ENCODE data around the gene ADAM19.

ADAM19 gene

GRCh38 chr5:157477814-157478494 is 97.6 kb downstream of the ADAM19 start:
- DNase-seq (ENCODE audit: insufficient read length): no peak
- FAIRE-seq: no peak

GRCh38 chr5:157476702-157477408 is 98.7 kb downstream of the ADAM19 start:
- no peak for DNase-seq (ENCODE audit: insufficient read length)
- peak; percentile 76 for FAIRE-seq

More at GRCh38 chr5:157477814-157478494, 97.6 kb downstream of the ADAM19 start:
- TF ChIP-seq TAF1 (IDR thresholded peaks at IDR 0.05; ENCODE audit: borderline replicate concordance, low read depth, low read length): no peak
- TF ChIP-seq POLR2AphosphoS5 (IDR thresholded peaks at IDR 0.05; ENCODE audit: low read depth, low read length): no peak
- TF ChIP-seq POLR2A (IDR thresholded peaks at IDR 0.05; ENCODE audit: low read depth, low read length): no peak

GRCh38 chr5:157475432-157475831 is 100.1 kb downstream of the ADAM19 start:
- FAIRE-seq: no peak
- TF ChIP-seq POLR2A (IDR thresholded peaks at IDR 0.05; ENCODE audit: low read depth, low read length) (no peak), TAF1 (IDR thresholded peaks at IDR 0.05; ENCODE audit: borderline replicate concordance, low read depth, low read length) (no peak), POLR2AphosphoS5 (IDR thresholded peaks at IDR 0.05; ENCODE audit: low read depth, low read length) (no peak)
- no peak for DNase-seq (ENCODE audit: insufficient read length)

More at GRCh38 chr5:157476702-157477408, 98.7 kb downstream of the ADAM19 start:
- TF ChIP-seq POLR2AphosphoS5 (IDR thresholded peaks at IDR 0.05; ENCODE audit: low read depth, low read length): no peak
- no peak for TF ChIP-seq TAF1 (IDR thresholded peaks at IDR 0.05; ENCODE audit: borderline replicate concordance, low read depth, low read length)

- DNase-seq (ENCODE audit: insufficient read length): no peak
- FAIRE-seq: no peak
- TF ChIP-seq POLR2AphosphoS5 (IDR thresholded peaks at IDR 0.05; ENCODE audit: low read depth, low read length) (no peak), POLR2A (IDR thresholded peaks at IDR 0.05; ENCODE audit: low read depth, low read length) (no peak), TAF1 (IDR thresholded peaks at IDR 0.05; ENCODE audit: borderline replicate concordance, low read depth, low read length) (no peak)
Measured at GRCh38 chr5:157473383-157474320, 101.9 kb downstream of the ADAM19 start.

DNA sequence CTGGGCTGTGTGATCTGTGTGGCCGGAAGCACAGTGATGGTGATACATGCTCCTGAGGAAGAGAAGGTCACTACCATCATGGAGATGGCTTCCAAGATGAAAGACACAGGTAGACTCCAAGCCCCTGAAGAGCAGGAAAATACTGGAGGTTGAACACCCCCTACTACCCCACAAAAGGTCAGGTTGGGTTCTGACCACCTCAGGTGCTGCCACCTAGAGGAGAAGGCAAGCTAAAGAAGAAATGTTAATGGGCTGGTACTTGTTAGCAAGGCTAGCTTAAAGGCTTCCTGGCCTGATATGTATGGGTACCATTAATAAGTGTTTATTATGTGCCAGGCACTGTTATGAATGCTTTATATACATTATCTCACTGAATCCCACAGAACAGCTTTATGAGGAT is 103.9 kb downstream of the ADAM19 start:
- DNase-seq (ENCODE audit: insufficient read length) (no peak), FAIRE-seq (peak; percentile 87)
- no peak for TF ChIP-seq POLR2AphosphoS5 (IDR thresholded peaks at IDR 0.05; ENCODE audit: low read depth, low read length)
- TF ChIP-seq POLR2A (IDR thresholded peaks at IDR 0.05; ENCODE audit: low read depth, low read length): no peak
- TF ChIP-seq TAF1 (IDR thresholded peaks at IDR 0.05; ENCODE audit: borderline replicate concordance, low read depth, low read length): no peak

- DNase-seq (ENCODE audit: insufficient read length): no peak
- no peak for TF ChIP-seq TAF1 (IDR thresholded peaks at IDR 0.05; ENCODE audit: borderline replicate concordance, low read depth, low read length)
- TF ChIP-seq POLR2AphosphoS5 (IDR thresholded peaks at IDR 0.05; ENCODE audit: low read depth, low read length): no peak
- TF ChIP-seq POLR2A (IDR thresholded peaks at IDR 0.05; ENCODE audit: low read depth, low read length): no peak
- FAIRE-seq: no peak
Measured at GRCh38 chr5:157470631-157471030, 104.9 kb downstream of the ADAM19 start.

GRCh38 chr5:157469687-157470086 is 105.9 kb downstream of the ADAM19 start:
- TF ChIP-seq POLR2A (IDR thresholded peaks at IDR 0.05; ENCODE audit: low read depth, low read length) (no peak), POLR2AphosphoS5 (IDR thresholded peaks at IDR 0.05; ENCODE audit: low read depth, low read length) (no peak), TAF1 (IDR thresholded peaks at IDR 0.05; ENCODE audit: borderline replicate concordance, low read depth, low read length) (no peak)
- FAIRE-seq: no peak

GRCh38 chr5:157469073-157469472 is 106.5 kb downstream of the ADAM19 start:
- DNase-seq (ENCODE audit: insufficient read length) (no peak), FAIRE-seq (no peak)
- TF ChIP-seq TAF1 (IDR thresholded peaks at IDR 0.05; ENCODE audit: borderline replicate concordance, low read depth, low read length): no peak
- TF ChIP-seq POLR2AphosphoS5 (IDR thresholded peaks at IDR 0.05; ENCODE audit: low read depth, low read length): no peak
- TF ChIP-seq POLR2A (IDR thresholded peaks at IDR 0.05; ENCODE audit: low read depth, low read length): no peak

More at GRCh38 chr5:157469687-157470086, 105.9 kb downstream of the ADAM19 start:
- no peak for DNase-seq (ENCODE audit: insufficient read length)

- DNase-seq (ENCODE audit: insufficient read length) (no peak), FAIRE-seq (no peak)
- TF ChIP-seq TAF1 (IDR thresholded peaks at IDR 0.05; ENCODE audit: borderline replicate concordance, low read depth, low read length): no peak
- no peak for TF ChIP-seq POLR2AphosphoS5 (IDR thresholded peaks at IDR 0.05; ENCODE audit: low read depth, low read length)
- TF ChIP-seq POLR2A (IDR thresholded peaks at IDR 0.05; ENCODE audit: low read depth, low read length): no peak
Measured at GRCh38 chr5:157468293-157468965, 107.1 kb downstream of the ADAM19 start.

DNA sequence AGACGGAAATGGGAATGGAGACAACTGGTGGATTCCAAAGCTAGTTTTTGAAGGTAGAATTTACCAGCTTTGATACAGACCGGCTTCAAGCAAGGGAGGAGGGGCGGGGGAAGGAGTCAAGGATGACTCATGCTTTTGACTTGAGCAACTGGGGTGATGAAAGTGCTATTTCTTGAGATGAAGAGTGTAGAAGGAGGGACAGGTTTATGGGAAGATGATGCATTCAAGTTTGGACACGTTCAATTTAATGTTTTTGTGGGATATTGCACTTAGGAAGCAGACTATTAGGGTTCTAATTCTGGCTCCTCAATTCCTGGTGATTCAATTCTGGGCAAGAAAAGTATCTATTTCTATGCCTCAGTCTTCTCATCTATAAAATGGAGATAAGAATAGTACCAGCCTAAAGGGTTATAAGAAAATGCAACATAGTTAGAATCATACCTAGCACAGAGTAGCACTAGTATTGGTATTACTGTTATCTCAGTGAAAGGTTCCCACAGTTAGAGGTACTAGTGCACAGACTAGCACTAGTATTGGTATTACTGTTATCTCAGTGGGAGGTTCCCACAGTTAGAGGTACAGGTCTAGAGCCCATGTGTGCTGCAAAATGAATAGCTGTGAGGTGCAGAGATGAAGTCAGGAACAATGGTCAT is 110.9 kb downstream of the ADAM19 start:
- FAIRE-seq (no peak), DNase-seq (ENCODE audit: insufficient read length) (no peak)
- TF ChIP-seq POLR2AphosphoS5 (IDR thresholded peaks at IDR 0.05; ENCODE audit: low read depth, low read length) (no peak), POLR2A (IDR thresholded peaks at IDR 0.05; ENCODE audit: low read depth, low read length) (no peak), TAF1 (IDR thresholded peaks at IDR 0.05; ENCODE audit: borderline replicate concordance, low read depth, low read length) (no peak)

Data from GM12892 (cell line).